Thyroid gland (tissue), 4 donors: ENCODE measurements around the gene XPNPEP1. TPM values are rescaled to one million over a fixed set of nuclear protein-coding genes. Genes with fewer than 3 reads are reported as not detected.

ENCODE experiments used
- DNase-seq, 2 donors: peaks; one replicate each; pipeline ENCODE4 v3.0.0-alpha.2; 2019
- H3K27ac ChIP-seq, 3 donors: fragments of 200-600 bp; sonication (generic); 1 replicate in 2 of 3; 2 replicates in 1 of 3; pipeline ENCODE4 v1.5.1; 2016 to 2019; ENCODE audit warnings: mild to moderate bottlenecking in 1 of 3, moderate library complexity in 1 of 3
- H3K27me3 ChIP-seq: fragments of 200-600 bp; sonication (generic); one replicate; pipeline ENCODE4 v1.5.1; 2019
- H3K36me3 ChIP-seq, 2 donors: fragments of 200-600 bp; sonication (generic); one replicate each; pipeline ENCODE4 v1.5.1; 2016 to 2019
- H3K4me1 ChIP-seq, 2 donors: fragments of 200-600 bp; sonication (generic); one replicate each; pipeline ENCODE4 v1.5.1; 2017 to 2019
- H3K4me3 ChIP-seq, 3 donors: fragments of 200-600 bp; sonication (generic); replicated peaks in 1 of 3; 1 replicate in 2 of 3; 2 replicates in 1 of 3; pipeline ENCODE4 v1.5.1; 2016; ENCODE audit warnings: mild to moderate bottlenecking in 1 of 3
- H3K9me3 ChIP-seq: fragments of 200-600 bp; sonication (generic); one replicate; pipeline ENCODE4 v1.5.1; 2017
- CTCF ChIP-seq, 6 experiments: fragments of 200-600 bp in 3 of 6; fragments of 450-650 bp in 3 of 6; sonication (generic) in 3 of 6; IDR thresholded peaks; one replicate each; pipeline ENCODE4 v1.5.1; 2016 to 2019; ENCODE audit warnings: antibody characterized with exemption in 6 of 6, mild to moderate bottlenecking in 2 of 6, inconsistent platforms in 1 of 6, moderate library complexity in 1 of 6
- POLR2A ChIP-seq, 2 donors: fragments of 450-650 bp; IDR thresholded peaks; one replicate each; pipeline ENCODE4 v1.6.1; 2017; ENCODE audit warnings: antibody characterized with exemption in 2 of 2, mild to moderate bottlenecking in 2 of 2, moderate library complexity in 1 of 2
- WGBS, 2 donors: methylation state at CpG; one replicate each; pipeline ENCODE4 v1.1.5; 2017; 5-methylcytosine and 5-hydroxymethylcytosine counted together
- intact Hi-C: fragments of 100-400 bp; cut with DNase I; formaldehyde crosslinking; loops from one replicate; pipeline ENCODE4 v1.15.1; 2023
- total RNA-seq, 4 donors: library from RNA; depleted of rRNA; stranded (reverse); fragments of >200 nt; gene quantifications; one replicate each; pipeline ENCODE4 v1.2.3, GENCODE V29; 2016

XPNPEP1 gene
- total RNA-seq, 4 donors from 2014 or later = 72.7 to 89.0 (median 84.0) TPM

GRCh38 chr10:109963439-109963838, 40.1 kb upstream of the XPNPEP1 start:
- Histone ChIP-seq H3K27ac (peak overlapping the region in 1 of 3 donors; percentile 89), H3K4me3 (no peak overlapping the region), H3K9me3 (no peaks in the 10 kb centered on the region), H3K27me3 (no peaks in the 10 kb centered on the region), H3K4me1 (peaks cover 49 to 63% of the 10 kb centered on the region in 2 donors), H3K36me3 (no peaks in the 10 kb centered on the region)
- WGBS, 2 donors = 73 to 90% methylated on average over 5 of the region's 5 CpGs
- TF ChIP-seq CTCF (IDR thresholded peaks at IDR 0.05) (no peak), POLR2A (IDR thresholded peaks at IDR 0.05) (no peak)
- intact Hi-C loops = loop anchor here (10.0 kb wide), 1 partner anchor 69 kb away; no protein-coding TSS in a partner anchor
- no peak for DNase-seq

DNA sequence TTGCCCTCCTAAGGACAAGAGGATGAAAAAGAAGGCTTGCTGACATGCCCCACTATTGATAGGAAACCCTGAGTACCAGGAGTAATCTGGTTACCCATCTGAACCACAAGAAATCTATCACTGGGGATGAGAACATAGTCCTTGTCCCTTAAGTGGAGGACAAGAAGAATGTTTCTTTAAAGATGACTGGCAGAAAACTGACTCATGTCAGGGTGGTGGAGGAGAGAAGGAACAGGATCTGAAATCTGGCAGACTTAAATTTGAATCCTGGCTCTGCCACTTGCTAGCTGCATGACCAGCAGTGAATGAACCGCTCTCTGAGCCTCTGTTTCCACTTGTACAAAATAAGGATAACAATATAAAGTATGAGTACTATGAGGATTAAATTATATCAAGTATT, 38.9 kb upstream of the XPNPEP1 start:
- no peak for DNase-seq
- Histone ChIP-seq H3K9me3 (no peaks in the 10 kb centered on the region), H3K4me3 (no peak overlapping the region), H3K27ac (peak overlapping the region; percentile 75 to 89 (median 82)), H3K4me1 (peaks cover 47 to 63% of the 10 kb centered on the region in 2 donors), H3K27me3 (no peaks in the 10 kb centered on the region), H3K36me3 (no peaks in the 10 kb centered on the region)
- TF ChIP-seq CTCF (IDR thresholded peaks at IDR 0.05) (no peak), POLR2A (IDR thresholded peaks at IDR 0.05) (no peak)
- WGBS, 2 donors = 85 to 90% methylated on average over 1 of the region's 1 CpG
- intact Hi-C loops = loop anchor here (10.0 kb wide), 1 partner anchor 67 kb away; no protein-coding TSS in a partner anchor

DNA sequence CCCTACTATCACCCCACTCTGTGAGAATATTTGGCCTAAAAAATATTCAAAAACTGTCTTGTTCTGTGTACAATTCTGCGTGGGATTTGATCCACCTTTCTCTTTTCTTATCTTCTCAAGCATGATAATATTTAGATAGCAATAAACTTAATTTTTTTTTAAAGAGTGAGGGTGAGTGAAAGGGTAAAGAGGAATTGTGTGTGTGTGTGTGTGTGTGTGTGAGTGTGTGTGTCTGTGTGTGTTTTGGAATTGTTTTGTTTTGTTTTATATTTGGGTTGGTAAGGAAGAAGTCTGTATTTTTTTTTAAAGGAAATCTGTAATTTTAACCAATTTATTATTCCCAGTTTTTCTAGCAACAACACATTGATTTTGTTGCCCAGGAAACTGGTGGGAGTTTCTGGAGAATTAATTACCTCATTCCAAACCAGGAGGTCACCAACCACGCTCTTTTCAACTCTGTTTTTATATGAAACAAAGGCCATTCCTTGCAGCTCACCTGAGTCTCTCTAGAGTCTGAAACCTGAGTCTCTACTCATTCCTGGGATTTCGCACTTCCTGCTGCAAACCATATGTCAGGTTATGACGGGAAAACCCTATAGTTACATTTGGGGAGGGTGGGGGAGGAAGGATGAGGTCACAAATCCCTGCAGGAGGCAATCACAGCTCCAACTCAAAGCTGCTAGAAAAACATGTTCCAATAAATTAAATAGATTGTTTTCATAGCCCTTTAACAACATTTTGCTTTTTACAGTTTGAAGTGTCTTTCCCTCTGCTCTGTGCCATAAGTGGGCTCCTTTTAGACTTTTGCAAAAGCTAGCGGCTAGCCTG, 38.1 kb upstream of the XPNPEP1 start:
- Histone ChIP-seq H3K36me3 (no peaks in the 10 kb centered on the region), H3K27ac (peak overlapping the region; percentile 75 to 89 (median 82)), H3K4me1 (peaks cover 39 to 61% of the 10 kb centered on the region in 2 donors), H3K4me3 (no peak overlapping the region), H3K27me3 (no peaks in the 10 kb centered on the region), H3K9me3 (no peaks in the 10 kb centered on the region)
- intact Hi-C loops = loop anchor here (10.0 kb wide), 1 partner anchor 67 kb away; no protein-coding TSS in a partner anchor
- peak; percentile 29 to 37 for DNase-seq
- no peak for TF ChIP-seq POLR2A (IDR thresholded peaks at IDR 0.05)
- TF ChIP-seq CTCF (IDR thresholded peaks at IDR 0.05) = no peak
- WGBS, 2 donors = 30% methylated on average over 5 of the region's 5 CpGs

DNA sequence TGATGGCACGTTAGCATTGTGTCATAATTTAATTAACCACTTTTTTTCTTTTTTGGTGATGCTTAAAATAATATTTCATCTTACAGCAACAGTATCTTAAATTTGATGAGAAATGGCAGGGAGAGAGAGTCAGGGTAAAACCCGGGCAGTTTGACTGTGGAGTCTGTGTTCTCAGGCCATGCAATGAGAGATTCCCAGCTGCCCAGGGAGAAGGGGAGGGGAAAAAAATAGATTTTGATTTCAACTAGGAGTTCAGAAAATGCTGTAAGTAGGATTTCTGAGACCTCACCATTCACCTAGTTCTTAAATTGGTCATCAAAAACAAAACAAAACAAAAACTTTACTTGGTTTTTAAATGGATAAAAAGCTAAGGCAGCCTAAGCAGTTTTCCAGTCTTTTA, 37.4 kb upstream of the XPNPEP1 start:
- H3K4me3 ChIP-seq = no peak overlapping the region
- H3K27ac ChIP-seq = peak overlapping the region; percentile 75 to 89 (median 82)
- peaks cover 32 to 55% of the 10 kb centered on the region in 2 donors for H3K4me1 ChIP-seq
- 70 to 71% methylated on average over 2 of the region's 2 CpGs for WGBS, 2 donors
- no peaks in the 10 kb centered on the region for H3K27me3 ChIP-seq
- no peaks in the 10 kb centered on the region for H3K9me3 ChIP-seq
- no peaks in the 10 kb centered on the region for H3K36me3 ChIP-seq
- intact Hi-C loops = loop anchor here (10.0 kb wide), 1 partner anchor 66 kb away; no protein-coding TSS in a partner anchor
- TF ChIP-seq POLR2A (IDR thresholded peaks at IDR 0.05) (no peak), CTCF (IDR thresholded peaks at IDR 0.05) (no peak)
- no peak for DNase-seq
